T-cell (primary cell): ENCODE data around the gene KPNA1. TPM values are rescaled to one million over a fixed set of nuclear protein-coding genes. Genes with fewer than 3 reads are reported as not detected.

Experiments
- ATAC-seq, 4 experiments: fragments of 200-7000 bp in 3 of 4; fragments of 150-1000 bp in 1 of 4; cut with Tn5 transposase; replicated peaks in 1 of 4; 1 replicate in 3 of 4; 2 replicates in 1 of 4; pipeline ENCODE4 v1.10.0; 2021; ENCODE audit warnings: moderate library complexity in 3 of 4, mild to moderate bottlenecking in 2 of 4, moderate number of reproducible peaks in 1 of 4
- CTCF ChIA-PET, 2 donors: fragments of 300-600 bp; sonication (Branson Sonifier 250); formaldehyde crosslinking; loops; one replicate each; lab custom pipeline; 2022; ENCODE audit warnings: antibody characterized with exemption in 2 of 2; lab: Charles Lee
- POLR2A ChIA-PET, 2 donors: fragments of 300-600 bp; sonication (Branson Sonifier 250); formaldehyde crosslinking; loops; one replicate each; lab custom pipeline; 2022; ENCODE audit warnings: antibody characterized with exemption in 2 of 2; lab: Charles Lee
- DNase-seq, 35 experiments: peaks; one replicate each; pipeline versions ENCODE4 v3.0.0 to v3.0.0-alpha.2; 2013 to 2023
- H3K27ac ChIP-seq: one replicate; pipeline ENCODE4 v1.5.1; 2013; ENCODE audit warnings: low read length
- H3K27me3 ChIP-seq, 2 experiments: replicated peaks in 1 of 2; 1 replicate in 1 of 2; 2 replicates in 1 of 2; pipeline versions ENCODE4 v1.6.1 to v1.7.0; 2013; ENCODE audit warnings: low read length in 1 of 2, mixed read lengths in 1 of 2; ENCODE audit not compliant: control insufficient read depth in 2 of 2, insufficient read depth in 2 of 2; ENCODE audit errors: extremely low read depth in 1 of 2
- H3K36me3 ChIP-seq, 2 donors: 1 replicate in 1 of 2; 2 replicates in 1 of 2; pipeline versions ENCODE4 v1.6.1 to v1.7.0; 2013; ENCODE audit warnings: low read length in 1 of 2; ENCODE audit not compliant: control insufficient read depth in 2 of 2, insufficient read depth in 1 of 2; ENCODE audit errors: extremely low read depth in 1 of 2
- H3K4me1 ChIP-seq, 2 experiments: 1 replicate in 1 of 2; 2 replicates in 1 of 2; pipeline versions ENCODE4 v1.6.1 to v1.7.0; 2013; ENCODE audit warnings: low read length in 2 of 2, mixed read lengths in 1 of 2; ENCODE audit not compliant: insufficient read depth in 2 of 2, control insufficient read depth in 1 of 2; ENCODE audit errors: extremely low read depth in 1 of 2
- H3K4me3 ChIP-seq, 2 donors: 1 replicate in 1 of 2; 2 replicates in 1 of 2; pipeline versions ENCODE4 v1.5.1 to v1.7.0; 2013; ENCODE audit warnings: mild to moderate bottlenecking in 2 of 2, low read length in 1 of 2, moderate library complexity in 1 of 2; ENCODE audit not compliant: control insufficient read depth in 1 of 2; ENCODE audit errors: extremely low read depth in 1 of 2
- H3K9me3 ChIP-seq: 2 replicates; pipeline ENCODE4 v1.7.0; 2013
- H3K27ac Mint-ChIP-seq, 2 donors: one replicate each; pipeline ENCODE4 v1.8.0; 2020 to 2021; ENCODE audit warnings: mild to moderate bottlenecking in 2 of 2, mixed read lengths in 2 of 2
- H3K27me3 Mint-ChIP-seq, 2 donors: one replicate each; pipeline ENCODE4 v1.8.0; 2021 to 2022; ENCODE audit warnings: mixed read lengths in 2 of 2
- H3K36me3 Mint-ChIP-seq: one replicate; pipeline ENCODE4 v1.8.0; 2021; ENCODE audit warnings: mixed read lengths
- H3K4me1 Mint-ChIP-seq, 3 donors: one replicate each; pipeline ENCODE4 v1.8.0; 2020 to 2022; ENCODE audit warnings: mixed read lengths in 3 of 3, mild to moderate bottlenecking in 1 of 3
- H3K4me3 Mint-ChIP-seq, 3 donors: one replicate each; pipeline ENCODE4 v1.8.0; 2020 to 2022; ENCODE audit warnings: mild to moderate bottlenecking in 3 of 3, mixed read lengths in 3 of 3, moderate library complexity in 3 of 3
- H3K9me3 Mint-ChIP-seq, 3 donors: one replicate each; pipeline ENCODE4 v1.8.0; 2020 to 2022; ENCODE audit warnings: mixed read lengths in 3 of 3
- WGBS: methylation state at CpG from one replicate; pipeline ENCODE4 v1.1.5; 2013; ENCODE audit warnings: missing lambda C conversion rate; ENCODE audit not compliant: insufficient coverage; 5-methylcytosine and 5-hydroxymethylcytosine counted together
- total RNA-seq, 35 experiments: library from RNA in 6 of 35; stranded (reverse) in 6 of 35; fragments of 120-200 nt in 1 of 35; gene quantifications; one replicate each; pipeline versions ENCODE4 v1.2.1 to v1.2.4 and lab custom pipeline; 2013 to 2026

KPNA1 gene
- total RNA-seq, 5 donors from 2014 or later (not counting 1 experiment from before 2014, with no cell fraction given), result 55.2 to 65.0 (median 57.5) TPM

GRCh38 chr3:122466701-122467240 lies 48.0 kb downstream of the KPNA1 start:
- Histone ChIP-seq H3K36me3 (peaks cover 0 to 18% of the 10 kb centered on the region in 2 donors), H3K27ac (no peak overlapping the region), H3K4me1 (peaks cover 5 to 12% of the 10 kb centered on the region in 2 experiments), H3K27me3 (no peaks in the 10 kb centered on the region), H3K4me3 (no peak overlapping the region), H3K9me3 (no peaks in the 10 kb centered on the region)
- POLR2A ChIA-PET, result no interaction called here
- Mint-ChIP-seq H3K4me3 (no peak overlapping the region), H3K4me1 (peaks cover 37 to 43% (median 41%) of the 10 kb centered on the region in 3 donors), H3K9me3 (no peaks in the 10 kb centered on the region), H3K27ac (no peak overlapping the region), H3K27me3 (no peaks in the 10 kb centered on the region), H3K36me3 (peaks cover 27% of the 10 kb centered on the region)
- no peak for DNase-seq
- CTCF ChIA-PET, result no interaction called here
- no CpG with 5 or more reads among the region's 3 CpGs for WGBS
- ATAC-seq, result no peak

- Histone ChIP-seq H3K27me3 (no peaks in the 10 kb centered on the region), H3K4me1 (peaks cover 2 to 9% of the 10 kb centered on the region in 2 experiments), H3K27ac (no peak overlapping the region), H3K4me3 (no peak overlapping the region), H3K36me3 (peaks cover 0 to 26% of the 10 kb centered on the region in 2 donors), H3K9me3 (no peaks in the 10 kb centered on the region)
- no peaks in the 10 kb centered on the region for H3K9me3 Mint-ChIP-seq
- ChIA-PET POLR2A (interaction anchor here in 1 of 2 donors (1.0 kb wide), 1 partner anchor 41 kb away, joined by 11 read pairs; no protein-coding TSS in a partner anchor), CTCF (interaction anchor here in 1 of 2 donors (1.0 kb wide), 1 partner anchor 54 kb away, joined by 3 read pairs; no protein-coding TSS in a partner anchor)
- no peak overlapping the region for H3K27ac Mint-ChIP-seq
- no CpG with 5 or more reads among the region's 1 CpG for WGBS
- H3K27me3 Mint-ChIP-seq, result no peaks in the 10 kb centered on the region
- peaks cover 35% of the 10 kb centered on the region for H3K36me3 Mint-ChIP-seq
- H3K4me1 Mint-ChIP-seq, result peaks cover 16 to 26% (median 22%) of the 10 kb centered on the region in 3 donors
- ATAC-seq (no peak), DNase-seq (no peak)
- no peak overlapping the region for H3K4me3 Mint-ChIP-seq
Measured at GRCh38 chr3:122464659-122465058, 50.1 kb downstream of the KPNA1 start.

GRCh38 chr3:122462406-122462805 lies 52.3 kb downstream of the KPNA1 start:
- H3K36me3 ChIP-seq, result peaks cover 0 to 46% of the 10 kb centered on the region in 2 donors
- Mint-ChIP-seq H3K9me3 (no peaks in the 10 kb centered on the region), H3K27me3 (no peaks in the 10 kb centered on the region), H3K4me3 (no peak overlapping the region), H3K4me1 (peaks cover 0 to 9% (median 4%) of the 10 kb centered on the region in 3 donors), H3K27ac (no peak overlapping the region), H3K36me3 (peaks cover 50% of the 10 kb centered on the region)
- no peak overlapping the region for H3K4me3 ChIP-seq
- H3K9me3 ChIP-seq, result no peaks in the 10 kb centered on the region
- ChIA-PET CTCF (no interaction called here), POLR2A (interaction anchor here in 1 of 2 donors (0.6 kb wide), 1 partner anchor 9 kb away, joined by 3 read pairs; no protein-coding TSS in a partner anchor)
- no peak overlapping the region for H3K27ac ChIP-seq
- no CpG with 5 or more reads among the region's 1 CpG for WGBS
- DNase-seq (no peak), ATAC-seq (no peak)
- no peaks in the 10 kb centered on the region for H3K27me3 ChIP-seq
- no peaks in the 10 kb centered on the region for H3K4me1 ChIP-seq

- no peaks in the 10 kb centered on the region for H3K27me3 Mint-ChIP-seq
- no peak overlapping the region for H3K4me3 Mint-ChIP-seq
- no peak for DNase-seq
- no peaks in the 10 kb centered on the region for H3K4me1 ChIP-seq
- H3K9me3 Mint-ChIP-seq, result no peaks in the 10 kb centered on the region
- no peak for ATAC-seq
- no peak overlapping the region for H3K27ac Mint-ChIP-seq
- no peaks in the 10 kb centered on the region for H3K27me3 ChIP-seq
- peaks cover 0 to 48% of the 10 kb centered on the region in 2 donors for H3K36me3 ChIP-seq
- ChIA-PET CTCF (no interaction called here), POLR2A (no interaction called here)
- H3K36me3 Mint-ChIP-seq, result peaks cover 47% of the 10 kb centered on the region
- H3K27ac ChIP-seq, result no peak overlapping the region
- WGBS, result no CpG with 5 or more reads among the region's 3 CpGs
- no peaks in the 10 kb centered on the region for H3K9me3 ChIP-seq
- no peak overlapping the region for H3K4me3 ChIP-seq
- H3K4me1 Mint-ChIP-seq, result peaks cover 0 to 9% (median 2%) of the 10 kb centered on the region in 3 donors
Measured at GRCh38 chr3:122461806-122462205, 52.9 kb downstream of the KPNA1 start.

- Histone ChIP-seq H3K9me3 (no peaks in the 10 kb centered on the region), H3K27me3 (no peaks in the 10 kb centered on the region), H3K36me3 (peaks cover 0 to 50% of the 10 kb centered on the region in 2 donors), H3K27ac (no peak overlapping the region), H3K4me3 (no peak overlapping the region), H3K4me1 (no peaks in the 10 kb centered on the region)
- H3K4me1 Mint-ChIP-seq, result peaks cover 0 to 9% (median 0%) of the 10 kb centered on the region in 3 donors
- ATAC-seq (no peak), DNase-seq (peak in 1 of 35 experiments; percentile 15)
- H3K27me3 Mint-ChIP-seq, result no peaks in the 10 kb centered on the region
- POLR2A ChIA-PET, result interaction anchor here in 1 of 2 donors (0.6 kb wide), 1 partner anchor 54 kb away, joined by 5 read pairs; no protein-coding TSS in a partner anchor
- WGBS, result no CpG with 5 or more reads among the region's 4 CpGs
- no peak overlapping the region for H3K4me3 Mint-ChIP-seq
- H3K9me3 Mint-ChIP-seq, result no peaks in the 10 kb centered on the region
- peaks cover 53% of the 10 kb centered on the region for H3K36me3 Mint-ChIP-seq
- CTCF ChIA-PET, result no interaction called here
- peak overlapping the region in 1 of 2 donors; percentile 44 for H3K27ac Mint-ChIP-seq
Measured at GRCh38 chr3:122458992-122459391, 55.7 kb downstream of the KPNA1 start.

- Histone ChIP-seq H3K27ac (no peak overlapping the region), H3K9me3 (no peaks in the 10 kb centered on the region), H3K4me3 (no peak overlapping the region), H3K27me3 (no peaks in the 10 kb centered on the region), H3K4me1 (no peaks in the 10 kb centered on the region), H3K36me3 (peaks cover 0 to 61% of the 10 kb centered on the region in 2 donors)
- Mint-ChIP-seq H3K4me3 (no peak overlapping the region), H3K27me3 (no peaks in the 10 kb centered on the region), H3K36me3 (peaks cover 49% of the 10 kb centered on the region), H3K9me3 (no peaks in the 10 kb centered on the region), H3K27ac (peak overlapping the region in 1 of 2 donors; percentile 64), H3K4me1 (peaks cover 0 to 9% (median 0%) of the 10 kb centered on the region in 3 donors)
- CTCF ChIA-PET, result interaction anchor here (0.6 to 0.7 kb wide), 2 partner anchors 51 to 1127 kb away, joined by 3 read pairs; partner anchors contain the start of gene HACD2 (in 1 of the 2)
- 93% methylated on average over 2 of the region's 2 CpGs for WGBS
- ATAC-seq (no peak), DNase-seq (no peak)
- POLR2A ChIA-PET, result interaction anchor here in 1 of 2 donors (0.6 kb wide), 1 partner anchor 35 kb away, joined by 4 read pairs; no protein-coding TSS in a partner anchor
Measured at GRCh38 chr3:122457706-122458105, 57.0 kb downstream of the KPNA1 start.
